DND-41 (cell line): ENCODE measurements around the gene EHMT1.

ENCODE experiments used
- CTCF ChIP-seq: IDR thresholded peaks from 2 replicates; pipeline ENCODE4 v1.5.1; 2012; ENCODE audit warnings: borderline replicate concordance, low read length, moderate library complexity, mild to moderate bottlenecking; ENCODE audit not compliant: poor library complexity, severe bottlenecking; ENCODE audit errors: extremely low read depth
- EZH2 ChIP-seq: IDR thresholded peaks from 3 replicates; pipeline ENCODE4 v1.6.1; 2012; ENCODE audit warnings: borderline replicate concordance, low read depth, mild to moderate bottlenecking, moderate library complexity, low read length, inconsistent platforms; ENCODE audit not compliant: severe bottlenecking

DNA sequence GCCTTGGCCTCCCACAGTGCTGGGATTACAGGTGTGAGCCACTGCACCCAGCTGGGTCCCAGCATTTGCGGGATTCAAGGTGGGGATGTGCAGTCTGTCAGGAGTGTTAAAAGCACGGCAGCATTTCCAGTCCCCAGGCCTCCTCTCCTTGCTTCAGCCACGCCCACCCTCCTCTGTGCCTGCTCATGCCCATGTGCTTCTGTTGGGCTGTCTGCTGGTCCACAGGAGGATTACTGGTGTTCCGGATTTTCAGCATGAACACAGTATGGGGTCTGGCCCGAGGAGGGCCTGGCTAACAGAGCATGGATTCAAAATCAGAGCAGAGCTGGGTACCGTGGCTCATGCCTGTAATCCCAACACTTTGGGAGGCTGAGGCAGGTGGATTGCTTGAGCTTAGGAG is 7.9 kb upstream of the EHMT1 start:
- TF ChIP-seq CTCF (no peak), EZH2 (no peak)
